GM12874 (cell line): ENCODE data around the gene NEK1.

Experiments used
- CTCF ChIP-seq: IDR thresholded peaks from 2 replicates; pipeline ENCODE4 v1.5.1; 2011; ENCODE audit warnings: low read depth, mild to moderate bottlenecking, control low read depth, low read length, moderate library complexity; ENCODE audit not compliant: insufficient read depth

The NEK1 gene

GRCh38 chr4:169626331-169627282 lies 14.2 kb upstream of the NEK1 start:
- TF ChIP-seq CTCF: no peak

GRCh38 chr4:169625886-169626285 lies 13.5 kb upstream of the NEK1 start:
- no peak for TF ChIP-seq CTCF

GRCh38 chr4:169622566-169622965 lies 10.2 kb upstream of the NEK1 start:
- no peak for TF ChIP-seq CTCF

- no peak for TF ChIP-seq CTCF
Measured at GRCh38 chr4:169621731-169622492, 9.5 kb upstream of the NEK1 start.

- TF ChIP-seq CTCF: no peak
Measured at GRCh38 chr4:169620880-169621248, 8.5 kb upstream of the NEK1 start.

GRCh38 chr4:169619958-169620879 lies 7.8 kb upstream of the NEK1 start, which contains the start of gene CLCN3:
Gene CLCN3 (plus strand): TSS chr4:169620578. CDS start chr4:169635929, 15,351 bp downstream.
- no peak for TF ChIP-seq CTCF

- TF ChIP-seq CTCF: peak; percentile 49
Measured at GRCh38 chr4:169619518-169619957, 7.2 kb upstream of the NEK1 start.
